Measurements from ENCODE around the gene GBA3. TPM values are rescaled to one million over a fixed set of nuclear protein-coding genes. Genes with fewer than 3 reads are reported as not detected.

GBA3 gene
- total RNA-seq, 2 donors from 2014 or later = not detected

DNA sequence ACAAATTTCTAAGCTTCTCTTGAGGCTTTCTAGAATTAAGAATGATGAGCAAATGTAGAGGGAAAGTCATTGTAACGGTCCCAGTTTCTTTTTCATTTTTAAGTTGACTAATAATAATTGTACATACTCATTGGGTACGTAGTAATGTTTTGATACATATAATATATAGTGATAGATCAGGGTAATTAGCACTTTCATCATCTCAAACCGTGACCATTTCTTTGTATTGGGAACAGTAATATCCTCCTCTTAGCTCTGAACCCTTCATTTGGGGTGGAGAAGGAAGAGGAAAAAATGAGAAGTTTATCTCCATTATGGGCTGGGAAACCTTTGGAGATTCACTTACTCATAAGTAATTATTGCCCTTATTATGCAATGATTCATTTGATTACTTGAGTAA is 39.0 kb upstream of the GBA3 start:
- no peak overlapping the region for H3K4me3 ChIP-seq
- H3K9me3 ChIP-seq = no peaks in the 10 kb centered on the region
- DNase-seq (ENCODE audit: low spot score) (no peak), ATAC-seq (ENCODE audit: insufficient number of reproducible peaks, low FRiP score, low read depth) (no peak)
- H3K36me3 ChIP-seq = no peaks in the 10 kb centered on the region
- H3K27ac ChIP-seq = no peak overlapping the region
- H3K4me1 ChIP-seq (ENCODE audit: control insufficient read depth in 1 of 2, low read depth in 2 of 2) = no peaks in the 10 kb centered on the region
- TF ChIP-seq, protein P1, sequence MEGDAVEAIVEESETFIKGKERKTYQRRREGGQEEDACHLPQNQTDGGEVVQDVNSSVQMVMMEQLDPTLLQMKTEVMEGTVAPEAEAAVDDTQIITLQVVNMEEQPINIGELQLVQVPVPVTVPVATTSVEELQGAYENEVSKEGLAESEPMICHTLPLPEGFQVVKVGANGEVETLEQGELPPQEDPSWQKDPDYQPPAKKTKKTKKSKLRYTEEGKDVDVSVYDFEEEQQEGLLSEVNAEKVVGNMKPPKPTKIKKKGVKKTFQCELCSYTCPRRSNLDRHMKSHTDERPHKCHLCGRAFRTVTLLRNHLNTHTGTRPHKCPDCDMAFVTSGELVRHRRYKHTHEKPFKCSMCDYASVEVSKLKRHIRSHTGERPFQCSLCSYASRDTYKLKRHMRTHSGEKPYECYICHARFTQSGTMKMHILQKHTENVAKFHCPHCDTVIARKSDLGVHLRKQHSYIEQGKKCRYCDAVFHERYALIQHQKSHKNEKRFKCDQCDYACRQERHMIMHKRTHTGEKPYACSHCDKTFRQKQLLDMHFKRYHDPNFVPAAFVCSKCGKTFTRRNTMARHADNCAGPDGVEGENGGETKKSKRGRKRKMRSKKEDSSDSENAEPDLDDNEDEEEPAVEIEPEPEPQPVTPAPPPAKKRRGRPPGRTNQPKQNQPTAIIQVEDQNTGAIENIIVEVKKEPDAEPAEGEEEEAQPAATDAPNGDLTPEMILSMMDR (IDR thresholded peaks at IDR 0.05) = no peak
- no peaks in the 10 kb centered on the region for H3K27me3 ChIP-seq (replicated peaks; ENCODE audit: insufficient read depth)

- no peaks in the 10 kb centered on the region for H3K9me3 ChIP-seq
- H3K36me3 ChIP-seq = no peaks in the 10 kb centered on the region
- H3K27me3 ChIP-seq (replicated peaks; ENCODE audit: insufficient read depth) = no peaks in the 10 kb centered on the region
- H3K4me3 ChIP-seq = no peak overlapping the region
- ATAC-seq (ENCODE audit: insufficient number of reproducible peaks, low FRiP score, low read depth) (no peak), DNase-seq (ENCODE audit: low spot score) (no peak)
- TF ChIP-seq, protein P1 (IDR thresholded peaks at IDR 0.05) = no peak
- no peak overlapping the region for H3K27ac ChIP-seq
- H3K4me1 ChIP-seq (ENCODE audit: control insufficient read depth in 1 of 2, low read depth in 2 of 2) = no peaks in the 10 kb centered on the region
Observed at GRCh38 chr4:22661443-22661842, 31.3 kb upstream of the GBA3 start.

DNA sequence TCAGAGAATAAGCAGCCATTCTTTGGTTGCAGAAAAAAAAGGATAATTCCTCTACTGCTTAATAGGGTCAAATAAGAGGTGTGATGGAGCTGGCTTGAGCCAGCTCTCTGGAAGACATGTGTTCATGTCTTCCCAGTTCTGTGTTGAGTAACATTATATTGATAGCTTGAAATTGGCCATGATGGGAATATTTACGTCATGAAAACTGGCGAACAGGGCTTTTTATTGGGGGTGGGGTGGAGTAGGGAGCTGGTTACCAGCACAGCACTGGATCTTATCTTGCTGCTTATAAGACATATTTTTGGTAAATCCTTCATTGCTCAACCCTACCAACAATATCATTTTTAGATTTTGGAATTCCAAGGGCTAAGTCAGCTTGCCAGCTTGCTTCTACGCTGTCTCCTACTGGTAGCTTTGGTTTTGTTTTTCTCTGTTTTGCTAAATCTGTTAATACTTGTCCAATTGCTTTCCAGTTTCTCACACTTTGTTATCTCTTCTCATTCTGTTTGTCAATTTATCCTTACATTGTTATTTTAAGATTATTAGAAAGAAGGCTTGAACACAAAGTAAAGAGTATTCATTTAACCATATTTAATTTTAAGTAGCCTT is 25.3 kb upstream of the GBA3 start:
- TF ChIP-seq, protein P1 (IDR thresholded peaks at IDR 0.05) = no peak
- H3K4me3 ChIP-seq = no peak overlapping the region
- no peak overlapping the region for H3K27ac ChIP-seq
- ATAC-seq (ENCODE audit: insufficient number of reproducible peaks, low FRiP score, low read depth) (peak; percentile 27), DNase-seq (ENCODE audit: low spot score) (no peak)
- no peaks in the 10 kb centered on the region for H3K9me3 ChIP-seq
- H3K4me1 ChIP-seq (ENCODE audit: control insufficient read depth in 1 of 2, low read depth in 2 of 2) = peaks cover 15 to 16% of the 10 kb centered on the region in 2 donors
- H3K36me3 ChIP-seq = no peaks in the 10 kb centered on the region
- no peaks in the 10 kb centered on the region for H3K27me3 ChIP-seq (replicated peaks; ENCODE audit: insufficient read depth)

GRCh38 chr4:22668301-22668700 is 24.4 kb upstream of the GBA3 start:
- Histone ChIP-seq H3K9me3 (no peaks in the 10 kb centered on the region), H3K36me3 (no peaks in the 10 kb centered on the region), H3K27ac (no peak overlapping the region), H3K27me3 (replicated peaks; ENCODE audit: insufficient read depth) (no peaks in the 10 kb centered on the region), H3K4me1 (ENCODE audit: control insufficient read depth in 1 of 2, low read depth in 2 of 2) (peaks cover 15 to 16% of the 10 kb centered on the region in 2 donors), H3K4me3 (peak overlapping the region; percentile 40)
- ATAC-seq (ENCODE audit: insufficient number of reproducible peaks, low FRiP score, low read depth) (no peak), DNase-seq (ENCODE audit: low spot score) (no peak)
- TF ChIP-seq, protein P1 (IDR thresholded peaks at IDR 0.05) = no peak

- no peak overlapping the region for H3K27ac ChIP-seq
- no peaks in the 10 kb centered on the region for H3K9me3 ChIP-seq
- H3K36me3 ChIP-seq = no peaks in the 10 kb centered on the region
- ATAC-seq (ENCODE audit: insufficient number of reproducible peaks, low FRiP score, low read depth) (no peak), DNase-seq (ENCODE audit: low spot score) (no peak)
- H3K4me3 ChIP-seq = peak overlapping the region; percentile 40
- TF ChIP-seq, protein P1 (IDR thresholded peaks at IDR 0.05) = no peak
- peaks cover 15 to 16% of the 10 kb centered on the region in 2 donors for H3K4me1 ChIP-seq (ENCODE audit: control insufficient read depth in 1 of 2, low read depth in 2 of 2)
- no peaks in the 10 kb centered on the region for H3K27me3 ChIP-seq (replicated peaks; ENCODE audit: insufficient read depth)
Observed at GRCh38 chr4:22668702-22669101, 24.0 kb upstream of the GBA3 start.

Measured in thoracic aorta (tissue), 2 donors.